GM21360 (cell line): Measurements from ENCODE around the gene SLC16A4.
"Not testable (repeated sequence)": the region's sequence is repeated elsewhere in the genome, so short reads cannot be mapped to it uniquely, and the experiment has no call there.

Experiments used
- ATAC-seq: cut with Tn5 transposase; IDR thresholded peaks from one replicate; pipeline ENCODE4 v1.9.1; 2021; ENCODE audit warnings: mild to moderate bottlenecking, moderate library complexity; ENCODE audit not compliant: unreplicated experiment

SLC16A4 gene

GRCh38 chr1:110409316-110409715, 18.5 kb upstream of the SLC16A4 start:
- no peak for ATAC-seq

- no peak for ATAC-seq
These were observed 17.7 kb upstream of the SLC16A4 start for GRCh38 chr1:110408488-110408887.

- ATAC-seq, result peak; percentile 86
These were observed 16.7 kb upstream of the SLC16A4 start, which contains the start of gene LAMTOR5 for GRCh38 chr1:110407260-110408210. LAMTOR5 (minus strand) TSS chr1:110407694; CDS start chr1:110407620, 74 bp downstream.

- ATAC-seq, result not testable (repeated sequence)
These were observed 15.6 kb upstream of the SLC16A4 start for GRCh38 chr1:110406407-110406806.

GRCh38 chr1:110404401-110404800, 13.6 kb upstream of the SLC16A4 start:
- ATAC-seq, result no peak

- ATAC-seq, result no peak
These were observed 13.0 kb upstream of the SLC16A4 start for GRCh38 chr1:110403805-110404204.

- not testable (repeated sequence) for ATAC-seq
These were observed 5.6 kb upstream of the SLC16A4 start for GRCh38 chr1:110396259-110396958.

GRCh38 chr1:110394493-110394820, 3.6 kb upstream of the SLC16A4 start:
- no peak for ATAC-seq

GRCh38 chr1:110393691-110394492, 3.1 kb upstream of the SLC16A4 start:
- no peak for ATAC-seq

GRCh38 chr1:110393286-110393685, 2.5 kb upstream of the SLC16A4 start:
- no peak for ATAC-seq

- ATAC-seq, result no peak
These were observed 730 bp downstream of the SLC16A4 start for GRCh38 chr1:110390096-110390495.

- no peak for ATAC-seq
These were observed 3.6 kb downstream of the SLC16A4 start for GRCh38 chr1:110387048-110387754.

- ATAC-seq, result no peak
These were observed 5.5 kb downstream of the SLC16A4 start for GRCh38 chr1:110385369-110385768.

- ATAC-seq, result peak; percentile 64
These were observed 6.1 kb downstream of the SLC16A4 start for GRCh38 chr1:110384581-110385321.

- no peak for ATAC-seq
These were observed 7.4 kb downstream of the SLC16A4 start for GRCh38 chr1:110383251-110383990.

GRCh38 chr1:110380672-110381283, 10.0 kb downstream of the SLC16A4 start:
- ATAC-seq, result no peak

- ATAC-seq, result no peak
These were observed 15.3 kb downstream of the SLC16A4 start for GRCh38 chr1:110375490-110375889.

- no peak for ATAC-seq
These were observed 20.0 kb downstream of the SLC16A4 start for GRCh38 chr1:110370827-110371226.

- ATAC-seq, result no peak
These were observed 26.6 kb downstream of the SLC16A4 start for GRCh38 chr1:110364221-110364620.
